Measurements from ENCODE around the gene LMTK3.
"Not testable (repeated sequence)": the region's sequence is repeated elsewhere in the genome, so short reads cannot be mapped to it uniquely, and the experiment has no call there.

LMTK3 gene

DNA sequence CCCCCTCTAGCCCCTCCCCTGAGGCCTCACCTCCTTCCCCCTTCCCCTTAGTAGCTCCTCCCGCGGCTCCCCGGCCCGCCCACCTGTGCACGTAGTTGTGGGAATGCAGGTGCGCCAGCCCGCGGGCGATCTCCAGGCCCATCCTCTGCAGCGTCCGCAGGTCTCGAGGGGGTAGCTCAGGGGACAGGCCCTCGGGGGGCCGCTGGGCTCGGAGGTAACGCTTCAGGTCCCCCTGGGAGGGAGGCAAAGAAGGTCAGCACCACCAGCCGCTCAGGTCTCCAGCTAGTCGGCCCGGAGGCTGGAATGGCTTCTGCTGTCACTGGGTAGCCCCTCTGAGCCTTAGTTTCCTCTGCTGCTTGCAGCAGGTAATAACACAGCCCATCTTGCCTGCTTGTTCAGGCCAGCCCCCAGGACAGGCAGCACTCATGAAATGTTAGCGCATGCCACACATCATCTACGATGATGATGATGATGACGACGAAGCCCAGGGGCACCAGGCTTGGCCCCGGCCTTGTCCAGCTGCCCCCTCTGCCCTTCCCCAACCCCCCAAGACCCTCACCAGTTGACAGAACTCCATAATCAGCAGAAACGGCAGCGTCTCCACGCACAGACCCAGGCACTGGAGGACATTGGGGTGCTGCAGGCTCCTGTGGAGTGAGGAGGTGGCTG is 9.2 kb downstream of the LMTK3 start:
- no peak for DNase-seq

DNA sequence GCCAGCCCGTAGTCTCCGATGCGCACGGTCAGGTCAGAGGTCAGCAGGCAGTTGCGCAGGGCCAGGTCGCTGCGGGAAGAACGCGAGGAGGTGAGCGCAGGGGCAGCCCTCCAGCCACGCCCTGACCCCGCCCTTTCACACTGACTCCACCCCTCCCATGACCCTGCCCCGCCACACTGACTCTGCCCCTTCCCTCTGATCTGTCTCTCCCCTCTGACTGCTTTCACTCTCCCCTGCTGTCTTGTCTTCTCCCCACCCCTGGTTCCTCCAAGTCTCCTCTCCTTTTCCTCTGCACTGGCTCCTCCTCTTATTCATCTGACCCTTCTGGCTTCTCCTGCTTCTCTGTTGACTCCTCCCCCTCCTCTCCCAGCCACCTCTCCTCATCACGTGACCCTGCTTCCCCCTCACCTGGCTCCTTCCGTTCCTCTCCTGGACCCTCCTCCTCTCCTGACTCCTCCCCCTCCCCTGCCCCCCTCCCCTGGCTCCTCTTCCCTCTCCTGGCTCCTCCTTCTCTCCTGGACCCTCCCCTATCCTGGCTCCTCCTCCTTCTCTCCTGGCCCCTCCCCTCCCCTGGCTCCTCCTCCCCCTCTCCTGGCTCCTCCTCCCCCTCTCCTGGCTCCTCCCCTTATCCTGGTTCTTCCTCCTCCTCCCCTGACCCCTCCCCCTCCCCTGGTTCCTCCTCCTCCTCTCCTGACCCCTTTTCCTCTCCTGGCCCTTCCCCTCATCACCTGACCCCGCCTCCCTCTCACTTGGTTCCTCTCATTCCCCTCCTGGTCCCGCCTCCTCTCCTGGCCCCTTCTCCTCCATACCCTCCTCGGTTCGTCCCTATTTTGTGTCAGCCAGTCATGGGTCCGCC is 9.9 kb downstream of the LMTK3 start:
- peak; percentile 60 for DNase-seq

DNA sequence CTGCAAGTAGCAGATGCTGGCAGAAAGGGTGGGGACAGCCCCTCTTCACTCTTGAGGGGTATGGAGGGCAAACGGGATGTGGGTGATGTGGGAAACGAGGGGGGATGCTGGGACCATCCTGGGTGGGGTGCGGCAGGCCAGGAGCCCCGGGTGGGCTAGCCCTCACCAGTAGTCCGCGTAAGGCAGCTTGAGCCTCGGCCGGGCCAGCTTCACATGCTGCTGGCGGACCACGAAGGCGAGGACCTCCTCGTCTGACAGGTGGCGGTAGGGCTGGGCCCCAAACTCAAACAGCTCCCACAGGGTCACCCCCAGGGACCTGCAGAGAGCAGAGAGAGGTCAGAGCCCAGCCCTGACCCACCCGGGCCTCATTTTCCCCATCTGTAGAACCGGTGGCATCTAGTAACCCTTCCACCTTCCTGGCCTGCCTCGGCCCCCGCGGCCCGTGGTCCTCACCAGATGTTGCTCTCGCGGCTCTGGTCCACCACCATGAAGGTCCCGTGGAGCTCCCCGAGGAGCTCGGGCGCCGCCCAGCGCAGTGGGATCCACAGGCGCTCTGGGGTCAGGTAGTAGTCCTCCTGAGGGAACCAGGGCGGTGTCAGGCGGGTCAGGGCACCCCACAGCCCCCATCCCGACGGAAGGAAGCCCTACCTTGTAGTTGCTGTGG is 10.7 kb downstream of the LMTK3 start:
- no peak for DNase-seq

DNA sequence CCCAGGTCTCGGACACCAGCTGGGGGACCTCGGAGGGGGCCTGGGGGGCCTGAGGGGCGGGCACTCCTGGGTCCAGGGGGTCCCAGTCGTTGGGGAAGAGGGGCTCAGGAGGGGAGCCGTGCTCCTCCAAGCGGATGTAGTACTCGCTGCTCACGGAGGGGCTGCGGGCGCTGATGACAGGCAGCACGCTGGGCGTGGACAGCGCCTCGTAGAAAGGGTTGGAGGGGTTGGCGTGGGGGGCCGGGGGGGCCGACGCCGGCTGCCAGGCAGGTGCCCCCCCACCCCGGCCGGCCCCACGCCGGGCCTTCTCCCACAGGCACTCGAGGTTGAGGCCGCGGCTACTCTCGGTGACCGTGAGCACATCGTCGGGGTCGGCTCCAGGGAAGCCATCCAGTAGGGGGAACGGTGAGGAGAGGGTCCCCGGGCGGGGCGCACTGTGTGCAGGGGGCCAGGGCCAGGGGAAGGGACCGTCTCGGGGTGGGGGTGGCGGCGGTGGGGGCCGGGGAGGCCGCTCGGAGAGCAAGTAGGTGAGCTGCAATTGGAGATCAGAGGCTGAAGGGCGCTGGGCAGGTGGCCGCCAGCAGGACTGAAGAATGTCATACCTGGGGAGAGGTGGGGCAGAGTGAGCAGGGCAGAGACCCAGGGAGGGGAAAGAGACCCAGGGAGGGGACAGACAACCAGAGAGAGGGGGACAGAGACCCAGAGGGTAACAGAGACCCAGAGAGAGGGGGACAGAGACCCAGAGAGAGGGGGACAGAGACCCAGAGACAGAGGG is 12.1 kb downstream of the LMTK3 start:
- DNase-seq: no peak

DNA sequence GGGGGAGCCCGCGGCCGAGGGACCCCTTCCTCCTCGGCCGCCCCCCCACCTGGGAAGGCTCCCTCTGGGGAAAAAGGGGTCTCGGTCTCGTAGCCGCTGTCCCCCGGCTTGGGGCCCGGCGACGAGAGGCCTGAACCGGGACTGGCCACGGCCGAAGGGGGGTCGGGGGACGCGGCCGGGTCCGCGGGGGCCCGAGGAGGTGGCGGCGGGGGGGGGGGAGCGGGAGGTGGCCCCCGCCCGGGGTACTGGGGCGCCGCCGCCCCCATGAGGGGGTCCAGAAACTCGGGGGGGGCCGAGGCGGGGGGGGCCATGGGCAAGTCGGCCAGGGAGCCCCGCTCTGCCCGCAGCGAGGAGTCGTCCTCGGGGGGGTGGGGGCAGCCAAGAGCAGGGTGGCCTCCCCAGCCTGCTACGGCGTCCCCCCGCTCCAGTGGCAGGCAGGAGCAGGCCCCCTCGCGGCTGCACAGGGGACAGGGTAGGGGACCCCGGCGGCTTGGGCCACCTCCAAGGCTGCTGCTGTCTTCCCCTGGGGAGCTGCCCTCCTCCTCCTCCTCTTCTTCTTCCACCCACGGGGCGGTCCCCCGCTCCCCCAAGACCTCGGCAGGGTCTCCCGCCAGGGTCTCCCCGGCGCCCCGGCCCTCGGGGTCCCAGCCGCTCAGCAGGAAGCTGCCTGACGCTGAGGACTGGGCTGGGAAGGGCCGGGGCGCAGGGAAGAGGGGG is 12.9 kb downstream of the LMTK3 start:
- no peak for DNase-seq

DNA sequence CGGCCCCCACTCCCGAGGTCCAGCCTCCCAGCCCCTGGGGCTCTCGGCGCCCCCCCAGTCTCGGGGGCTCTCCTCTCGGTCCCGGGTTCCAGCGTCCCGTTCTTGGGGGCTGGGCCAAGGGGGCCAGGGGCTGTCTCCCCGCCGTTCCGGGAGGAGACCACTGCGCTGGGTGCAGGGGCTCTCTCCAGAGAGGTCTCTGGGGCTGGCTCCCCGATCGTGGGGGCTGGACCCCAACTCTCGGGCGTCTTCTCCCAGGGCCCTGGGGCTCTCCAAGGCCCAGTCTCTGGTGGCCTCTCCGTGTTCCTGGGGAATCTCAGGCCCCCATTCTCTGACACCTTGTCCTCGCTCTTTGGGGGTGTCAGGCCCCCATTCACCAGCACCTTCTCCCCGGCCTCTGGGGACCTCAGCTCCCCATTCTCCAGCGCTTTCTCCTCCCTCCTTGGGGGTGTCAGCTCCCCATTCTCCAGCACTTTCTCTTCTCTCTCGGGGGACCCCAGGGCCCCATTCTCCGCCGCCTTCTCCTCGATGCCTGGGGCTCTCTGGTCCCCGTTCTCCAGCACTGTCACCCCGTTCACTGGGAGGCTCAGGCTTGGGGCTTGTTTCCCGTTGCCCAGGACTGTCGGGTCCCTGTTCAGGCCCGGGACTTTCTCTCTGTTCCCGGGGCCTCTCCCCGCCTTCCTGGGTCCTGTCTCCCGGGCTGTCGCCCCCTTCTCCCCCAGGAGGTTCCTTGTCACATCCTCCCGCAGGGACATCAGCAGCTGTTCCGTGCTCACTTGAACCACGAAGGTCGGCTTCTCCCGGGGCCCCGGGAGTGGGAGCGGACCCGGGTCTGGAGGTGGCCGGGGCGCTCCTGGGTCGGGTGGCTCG is 13.7 kb downstream of the LMTK3 start:
- DNase-seq: no peak

DNA sequence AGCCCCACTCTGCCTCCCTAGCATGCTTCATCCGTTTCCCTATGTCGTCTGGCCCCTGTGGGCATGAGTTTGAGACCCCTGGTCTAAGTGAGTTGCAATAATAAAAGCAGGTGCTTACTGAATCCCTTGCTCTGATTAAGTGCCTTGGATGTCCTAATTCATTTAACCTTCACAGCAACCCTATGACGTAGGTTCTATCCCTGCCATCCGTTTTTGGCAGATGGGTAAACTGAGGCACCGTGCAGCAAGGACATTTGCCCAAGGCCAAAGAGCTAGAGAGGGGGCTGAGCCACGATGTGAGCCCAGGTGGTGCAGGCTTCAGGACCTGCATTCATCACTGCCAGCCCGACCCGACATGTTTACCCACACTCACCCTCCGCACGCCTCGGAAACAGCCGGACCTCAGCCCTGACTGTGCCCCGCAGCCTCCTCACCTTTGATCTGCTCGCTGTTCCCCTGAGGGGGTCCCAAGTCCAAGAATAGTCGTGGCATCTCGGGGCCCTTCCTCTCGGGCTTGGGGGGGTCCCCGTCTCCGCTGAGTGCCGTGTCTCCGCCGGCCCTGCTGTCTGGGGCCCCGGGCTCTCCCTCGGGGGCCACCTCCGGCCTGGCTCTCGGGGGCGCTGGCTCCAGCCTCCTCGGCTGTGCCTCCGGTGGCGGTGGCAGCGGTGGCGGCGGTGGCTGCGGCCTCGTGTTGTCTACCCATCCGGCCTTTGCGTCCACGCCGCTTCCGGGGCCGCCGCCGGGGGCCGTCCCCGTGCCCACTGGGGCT is 14.5 kb downstream of the LMTK3 start:
- DNase-seq: no peak

DNA sequence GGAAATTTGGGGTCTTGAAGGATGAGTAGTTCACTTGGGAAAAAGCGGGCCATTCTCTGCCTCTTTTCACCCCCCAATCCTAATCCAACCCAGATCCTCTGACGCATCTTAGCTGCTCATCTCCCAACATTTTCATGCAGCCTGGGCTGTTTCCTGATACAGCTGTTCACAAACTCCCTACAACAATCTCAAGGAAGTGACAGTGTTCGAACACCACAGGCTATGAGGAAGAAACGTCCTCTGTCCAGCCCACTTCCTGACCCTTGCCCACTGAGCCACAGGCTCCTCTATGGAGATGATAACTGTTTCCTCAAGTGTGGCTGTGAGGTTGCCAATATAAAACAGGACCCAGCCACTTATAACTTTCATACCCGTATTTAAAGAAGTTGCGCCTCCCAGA is 16.2 kb downstream of the LMTK3 start:
- no peak for DNase-seq

DNA sequence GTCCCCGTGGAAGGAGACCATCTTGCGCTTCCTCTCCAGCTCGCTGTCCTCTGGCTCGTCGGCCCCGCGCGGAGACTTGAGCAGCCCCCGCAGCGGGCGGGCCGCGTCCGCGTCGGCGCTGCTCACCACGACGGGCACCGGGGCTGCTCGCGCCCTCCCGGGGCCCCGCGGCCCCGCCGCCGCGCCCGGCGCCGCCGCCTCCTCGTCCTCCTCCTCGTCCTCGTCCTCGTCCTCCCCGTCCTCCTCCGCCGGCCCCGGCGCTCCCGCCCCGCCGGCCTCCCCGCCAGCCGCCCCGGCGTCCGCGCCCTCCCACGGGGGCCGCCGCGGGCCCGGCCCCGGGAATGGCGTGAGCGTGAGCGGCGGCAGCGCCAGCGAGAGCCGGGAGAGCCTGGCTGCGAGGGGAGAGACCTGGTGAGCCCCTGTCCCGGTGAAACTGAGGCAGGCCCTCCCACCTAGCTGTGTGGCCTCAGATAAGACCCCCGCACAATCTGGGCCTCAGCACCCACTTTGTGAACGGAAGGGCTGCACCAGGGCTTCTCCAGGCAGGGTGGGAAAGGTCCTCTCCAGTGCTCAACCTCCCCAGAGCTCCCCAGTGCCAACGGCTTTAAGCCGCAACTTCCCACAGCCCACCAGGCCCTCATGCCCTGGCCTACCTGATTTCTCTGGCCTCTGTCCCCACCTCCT is 17.8 kb downstream of the LMTK3 start:
- DNase-seq: no peak

DNA sequence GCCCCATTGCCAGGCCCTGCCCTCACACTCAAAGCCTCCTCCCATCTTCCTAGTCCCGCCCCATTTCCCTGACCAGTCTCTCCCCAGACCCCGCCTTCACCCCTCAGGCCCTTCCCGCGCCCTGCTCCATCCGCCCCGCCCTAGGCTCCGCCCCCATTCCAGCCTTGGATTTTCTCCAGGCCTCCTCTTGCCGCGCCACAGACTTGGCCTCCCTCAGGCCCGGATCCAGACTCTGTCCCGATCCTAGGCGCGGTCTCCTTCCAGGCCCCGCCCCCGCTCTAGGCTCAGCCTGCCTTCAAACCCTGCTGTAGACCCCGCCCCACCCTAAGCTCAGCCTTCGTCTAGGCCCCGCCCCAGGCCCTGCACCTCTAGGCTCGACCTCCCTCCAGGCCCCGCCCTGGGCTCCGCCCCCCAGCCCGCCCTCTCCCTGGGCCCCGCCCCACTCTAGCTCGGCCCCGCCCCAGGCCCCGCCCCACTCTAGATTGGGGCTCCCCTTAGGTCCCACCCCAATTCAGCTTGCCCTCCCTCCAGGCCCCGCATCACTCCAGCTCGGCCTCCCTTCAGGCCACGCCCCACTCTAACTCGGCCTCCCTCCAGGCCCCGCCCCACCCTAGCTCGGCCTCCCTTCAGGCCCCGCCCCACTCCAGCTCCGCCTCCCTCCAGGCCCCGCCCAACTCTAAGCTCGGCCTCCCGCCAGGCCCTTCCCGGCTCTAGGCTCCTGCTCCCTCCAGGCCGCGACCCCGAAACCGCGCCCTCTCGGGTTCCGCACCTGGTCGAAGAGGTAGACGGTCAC is 18.5 kb downstream of the LMTK3 start:
- peak; percentile 85 for DNase-seq

DNA sequence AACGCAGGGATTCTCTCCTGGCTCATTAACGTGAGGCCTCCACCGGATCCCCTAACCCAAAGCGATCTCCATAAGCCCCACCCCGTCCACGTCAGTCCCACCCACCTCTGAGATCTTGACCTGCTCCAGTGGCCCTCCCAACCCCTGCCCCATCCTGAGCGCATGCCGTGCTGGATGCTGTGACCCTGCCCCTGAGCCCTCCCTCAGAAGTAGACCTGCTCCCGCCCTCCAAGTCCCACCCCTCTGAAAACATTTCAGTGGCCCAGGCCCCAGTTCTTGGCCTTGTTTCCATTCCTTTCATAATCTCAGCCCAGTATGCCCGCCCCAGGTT is 19.9 kb downstream of the LMTK3 start:
- no peak for DNase-seq

DNA sequence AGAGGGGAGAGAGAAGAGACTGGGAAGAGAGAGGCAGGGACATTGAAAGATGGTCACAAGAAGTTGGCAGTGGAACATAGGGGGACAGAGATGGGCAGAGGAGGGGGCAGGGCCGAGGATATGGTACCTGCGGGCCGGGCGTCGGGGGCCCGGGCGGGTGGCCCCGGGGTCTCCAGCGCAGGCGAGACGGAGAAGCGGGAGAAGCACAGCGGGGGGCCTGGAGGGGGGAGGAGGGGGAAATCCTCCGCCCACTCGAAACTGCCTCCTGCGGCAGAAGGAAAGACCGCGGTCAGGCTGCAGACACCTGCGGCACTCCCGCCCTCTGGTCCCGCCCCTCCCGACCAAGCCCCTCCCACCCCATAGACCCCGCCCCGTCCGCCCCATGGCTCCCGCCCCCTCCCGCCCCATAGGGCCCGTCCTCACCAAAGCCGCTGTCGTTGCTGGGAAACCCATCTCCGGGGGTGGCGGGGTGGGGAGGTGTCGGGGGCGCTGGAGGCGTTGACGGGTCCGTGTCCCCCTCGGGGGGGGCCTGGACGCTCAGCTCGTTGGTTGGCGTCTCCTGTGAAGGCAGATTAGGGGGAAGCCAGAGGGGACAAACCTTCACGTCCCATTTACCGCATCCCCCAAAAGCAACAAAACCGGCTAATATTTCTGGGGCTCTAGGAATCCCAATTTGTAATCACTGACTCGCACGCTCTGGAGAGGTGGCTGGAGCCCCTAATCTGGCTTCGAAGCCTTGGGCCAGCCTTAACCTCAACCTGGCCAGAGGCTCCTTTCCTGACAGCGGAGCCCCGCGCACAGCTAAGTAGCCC is 20.4 kb downstream of the LMTK3 start:
- peak; percentile 49 for DNase-seq

DNA sequence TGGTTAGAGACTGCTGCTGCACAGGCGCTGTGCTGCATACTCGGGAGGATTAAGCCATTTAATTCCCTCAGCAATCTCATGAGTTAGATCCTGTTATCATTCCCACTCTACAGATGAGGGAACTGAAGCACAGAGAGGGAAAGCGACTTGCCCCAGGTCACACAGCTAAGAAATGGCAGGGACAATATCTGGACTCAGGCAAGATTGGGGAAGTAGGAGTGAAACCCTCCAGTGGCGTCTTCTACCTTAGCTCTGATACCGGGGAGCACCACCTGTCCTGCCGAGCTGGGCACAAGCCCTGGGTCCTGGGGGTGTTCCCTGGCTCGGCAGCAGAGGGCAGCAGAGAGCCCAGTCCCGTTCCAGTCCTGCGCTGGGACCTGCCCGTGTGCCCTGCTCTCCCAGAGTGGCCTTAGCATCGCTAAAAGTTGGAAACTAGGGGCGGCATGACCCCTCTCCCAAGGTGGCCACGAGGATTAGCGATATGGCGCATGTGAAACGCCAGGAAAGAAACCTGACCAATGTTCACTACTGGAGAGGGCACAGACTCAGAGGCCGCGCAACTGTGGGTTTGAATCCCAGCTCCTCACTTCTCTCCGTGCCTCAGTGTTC is 21.9 kb downstream of the LMTK3 start:
- DNase-seq: peak; percentile 86

DNA sequence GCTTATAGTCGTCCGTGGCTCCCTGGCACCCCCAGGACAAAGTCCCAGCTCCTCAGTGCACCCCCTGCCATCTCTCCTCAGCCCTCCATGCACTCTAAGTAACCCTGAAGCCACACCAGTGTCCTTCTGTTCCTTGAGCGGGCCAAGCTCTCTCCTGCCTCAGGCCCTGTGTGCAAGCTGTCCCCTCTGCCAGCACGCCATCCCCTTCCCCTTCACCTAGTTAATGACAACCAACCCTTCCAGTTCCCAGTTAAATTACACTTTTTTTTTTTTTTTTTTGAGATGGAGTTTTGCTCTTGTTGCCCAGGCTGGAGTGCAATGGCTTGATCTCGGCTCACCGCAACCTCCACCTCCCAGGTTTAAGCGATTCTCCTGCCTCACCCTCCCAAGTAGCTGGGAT is 23.2 kb downstream of the LMTK3 start:
- DNase-seq: not testable (repeated sequence)

DNA sequence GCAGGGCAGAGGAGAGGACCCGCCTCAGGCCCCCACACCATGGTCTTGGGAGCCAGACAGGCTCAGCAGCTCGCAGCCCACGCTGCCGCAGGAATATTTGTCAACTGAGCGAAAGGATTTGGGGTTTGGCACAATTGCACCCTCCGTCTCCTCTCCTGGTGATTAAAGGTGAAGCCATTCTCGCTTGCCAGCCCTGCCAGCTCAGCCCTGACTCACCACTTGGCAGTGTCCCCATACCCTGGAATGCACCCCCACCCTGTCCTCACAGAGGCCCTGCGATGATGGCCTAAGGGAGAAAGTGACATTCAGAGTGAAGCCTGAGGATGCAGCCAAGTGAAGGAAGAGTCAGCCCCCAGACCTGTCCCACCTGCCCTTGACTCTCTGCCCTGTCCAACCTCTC is 23.7 kb downstream of the LMTK3 start:
- DNase-seq: no peak

DNA sequence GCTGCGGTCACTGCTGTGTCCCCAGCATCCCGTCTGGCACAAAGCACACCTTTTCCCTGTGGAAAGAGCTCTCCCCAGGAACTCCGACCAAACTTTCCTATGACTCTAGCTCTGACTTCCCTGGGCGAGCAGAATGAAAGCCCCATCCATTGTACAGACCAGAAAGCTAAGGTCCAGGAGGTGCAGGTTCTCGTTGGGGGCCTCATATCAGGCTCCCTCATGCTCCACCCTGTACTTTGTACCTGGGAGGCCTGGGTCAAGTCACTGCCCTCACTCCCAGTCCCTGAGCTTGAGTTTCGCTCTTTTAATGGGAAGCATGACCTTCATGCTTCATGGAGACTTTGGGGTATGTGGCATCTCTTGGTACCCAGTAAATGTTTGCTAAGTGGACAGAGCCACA is 24.1 kb downstream of the LMTK3 start:
- no peak for DNase-seq

DNA sequence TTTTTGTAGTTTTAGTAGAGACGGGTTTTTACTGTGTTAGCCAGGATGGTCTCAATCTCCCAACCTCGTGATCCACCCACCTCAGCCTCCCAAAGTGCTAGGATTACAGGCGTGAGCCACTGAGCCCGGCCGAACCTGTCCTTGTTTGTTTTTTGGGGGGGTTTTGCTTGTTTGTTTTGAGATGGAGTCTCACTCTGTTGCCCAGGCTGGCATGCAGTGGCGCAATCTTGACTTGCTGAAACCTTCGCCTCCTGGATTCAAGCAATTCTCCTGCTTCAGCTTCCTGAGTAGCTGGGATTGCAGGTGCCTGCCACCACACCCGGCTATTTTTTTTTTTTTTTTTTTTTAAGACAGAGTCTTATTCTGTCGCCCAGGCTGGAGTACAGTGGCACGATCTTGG is 24.9 kb downstream of the LMTK3 start:
- not testable (repeated sequence) for DNase-seq

Data from activated CD4-positive, alpha-beta T cell treated with anti-CD3 and anti-CD28 coated beads, Interleukin-10, Interleukin-2, amounts not matched to agents 100 ng/mL and 50 ng/mL, durations not matched to agents 16 hours and 8 hours (primary cell).